GM21390 (cell line): ENCODE data around the gene NGRN.

ENCODE experiments used
- ATAC-seq: cut with Tn5 transposase; IDR thresholded peaks from one replicate; pipeline ENCODE4 v1.9.1; 2021; ENCODE audit not compliant: unreplicated experiment

Gene NGRN, protein sequence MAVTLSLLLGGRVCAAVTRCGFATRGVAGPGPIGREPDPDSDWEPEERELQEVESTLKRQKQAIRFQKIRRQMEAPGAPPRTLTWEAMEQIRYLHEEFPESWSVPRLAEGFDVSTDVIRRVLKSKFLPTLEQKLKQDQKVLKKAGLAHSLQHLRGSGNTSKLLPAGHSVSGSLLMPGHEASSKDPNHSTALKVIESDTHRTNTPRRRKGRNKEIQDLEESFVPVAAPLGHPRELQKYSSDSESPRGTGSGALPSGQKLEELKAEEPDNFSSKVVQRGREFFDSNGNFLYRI

DNA sequence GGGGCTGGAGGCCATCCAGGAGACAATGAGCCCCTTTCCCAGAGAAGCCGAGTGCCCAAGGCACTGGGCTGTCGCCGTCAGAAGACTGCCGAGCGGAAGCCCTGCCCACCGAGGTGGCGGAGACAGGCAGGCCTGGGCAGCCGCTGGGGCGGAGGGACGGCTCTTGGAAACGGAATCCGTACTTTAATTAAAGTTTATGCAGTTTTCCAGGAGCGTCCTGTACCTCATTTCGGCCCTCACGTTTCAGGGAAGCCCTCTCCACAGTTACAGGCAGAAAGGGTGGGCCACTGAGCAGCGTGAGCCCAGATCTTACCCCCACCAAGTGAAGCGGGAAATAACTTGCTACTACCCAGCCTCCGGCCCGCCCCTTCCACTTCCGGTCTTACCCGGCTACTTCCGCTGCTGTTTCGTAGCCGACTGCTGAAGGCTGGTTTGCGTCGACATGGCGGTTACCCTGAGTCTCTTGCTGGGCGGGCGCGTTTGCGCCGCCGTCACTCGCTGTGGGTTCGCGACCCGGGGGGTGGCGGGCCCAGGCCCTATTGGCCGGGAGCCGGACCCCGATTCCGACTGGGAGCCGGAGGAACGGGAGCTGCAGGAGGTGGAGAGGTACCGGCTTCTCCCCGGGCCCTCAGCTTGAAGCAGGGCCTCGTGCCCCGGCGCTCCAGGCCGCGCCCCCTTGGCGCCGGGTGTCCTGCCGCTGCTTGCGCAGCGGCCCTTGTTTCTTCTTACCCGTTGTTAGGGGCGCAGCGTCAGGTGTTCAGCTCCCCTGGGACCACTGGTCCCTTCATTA lies at the start of gene NGRN:
Gene NGRN (plus strand): TSS at position 402 of the 790 bp plus-strand sequence. CDS start 41 bp downstream, at position 443.
- ATAC-seq = peak; percentile 90

DNA sequence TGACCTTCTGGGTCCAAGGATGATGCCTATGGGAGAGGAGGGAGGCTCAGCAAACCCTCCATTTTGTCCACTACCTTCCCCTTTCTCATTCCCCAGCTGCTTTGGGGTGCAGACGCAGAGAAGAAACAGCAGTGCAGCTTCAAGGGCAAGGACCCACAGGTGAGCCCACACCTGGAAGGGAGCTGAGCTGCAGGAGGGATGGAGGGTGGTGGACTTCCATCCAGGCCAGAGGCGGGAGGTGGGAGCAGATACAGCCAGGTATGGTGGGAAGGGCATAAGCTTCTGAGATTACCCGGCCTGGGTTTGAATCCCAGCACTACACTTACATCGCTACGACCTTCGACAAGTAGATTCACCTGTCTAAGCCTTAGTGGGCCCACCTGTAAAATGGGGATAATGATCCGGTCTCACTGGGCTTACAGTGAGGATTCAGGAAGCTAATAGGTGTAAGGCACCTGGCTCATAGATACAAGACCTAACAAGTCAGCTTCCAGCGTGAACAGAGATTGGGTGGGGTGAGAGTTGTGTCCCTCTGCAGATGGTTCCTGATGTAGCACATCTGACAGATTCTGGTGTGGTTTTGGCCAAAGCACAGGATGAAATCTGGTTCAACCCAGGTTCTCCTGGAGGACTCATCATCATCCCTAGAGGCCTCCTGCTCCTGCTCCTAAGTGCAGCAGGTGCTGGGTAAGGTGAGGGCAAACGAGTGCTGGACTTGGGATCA lies 47.6 kb upstream of the NGRN start:
- no peak for ATAC-seq

DNA sequence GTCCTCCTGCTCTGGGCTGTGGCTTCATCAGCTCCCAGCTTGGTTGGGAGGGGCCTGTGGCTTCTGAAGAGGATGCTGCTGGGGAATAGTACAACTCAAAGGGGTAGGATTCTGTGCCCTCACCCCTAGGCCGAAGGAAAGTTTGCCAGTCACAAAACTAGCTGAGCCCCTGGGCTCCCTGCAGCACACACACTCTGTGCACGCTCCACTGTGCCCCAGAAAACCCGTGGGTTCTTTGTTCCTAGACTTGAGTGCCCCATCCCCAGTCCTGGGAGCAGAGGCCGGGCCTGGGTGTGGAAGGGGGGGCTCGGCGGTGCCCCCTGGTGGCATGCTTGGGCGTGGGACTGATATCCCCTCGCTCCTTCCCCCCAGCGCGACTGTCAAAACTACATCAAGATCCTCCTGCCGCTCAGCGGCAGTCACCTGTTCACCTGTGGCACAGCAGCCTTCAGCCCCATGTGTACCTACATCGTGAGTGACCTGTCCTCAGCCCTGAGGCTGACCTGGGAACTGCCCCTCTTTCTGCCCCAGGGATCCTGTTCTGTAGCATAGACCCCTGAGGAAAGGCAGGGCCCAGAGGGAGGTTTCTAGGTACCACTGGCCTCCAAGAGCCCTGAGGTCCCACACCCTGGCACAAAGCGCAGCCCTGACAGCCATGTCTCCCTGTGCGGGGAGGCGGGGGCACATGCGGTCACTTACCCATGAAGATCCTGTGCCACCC lies 45.9 kb upstream of the NGRN start:
- no peak for ATAC-seq

DNA sequence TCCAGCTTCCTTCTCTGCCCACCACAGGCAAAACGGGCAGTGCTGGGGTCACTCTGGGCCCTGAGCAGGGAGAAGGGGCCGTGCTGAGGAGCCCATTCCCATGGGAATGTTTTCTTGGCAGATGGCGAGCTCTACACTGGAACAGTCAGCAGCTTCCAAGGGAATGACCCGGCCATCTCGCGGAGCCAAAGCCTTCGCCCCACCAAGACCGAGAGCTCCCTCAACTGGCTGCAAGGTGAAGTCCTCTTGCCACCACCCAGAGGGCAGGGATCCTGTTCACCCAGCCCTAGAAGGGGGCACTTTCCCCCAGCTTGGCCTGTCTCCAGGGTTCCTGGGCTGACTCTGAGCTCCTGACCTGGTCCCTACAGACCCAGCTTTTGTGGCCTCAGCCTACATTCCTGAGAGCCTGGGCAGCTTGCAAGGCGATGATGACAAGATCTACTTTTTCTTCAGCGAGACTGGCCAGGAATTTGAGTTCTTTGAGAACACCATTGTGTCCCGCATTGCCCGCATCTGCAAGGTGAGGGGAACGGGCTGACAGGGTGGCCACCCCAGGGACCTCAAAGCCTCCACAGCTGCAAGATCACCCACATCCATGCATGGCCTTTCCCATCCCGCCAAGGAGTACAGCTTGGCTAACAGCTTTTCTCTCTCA lies 44.1 kb upstream of the NGRN start:
- ATAC-seq = no peak

DNA sequence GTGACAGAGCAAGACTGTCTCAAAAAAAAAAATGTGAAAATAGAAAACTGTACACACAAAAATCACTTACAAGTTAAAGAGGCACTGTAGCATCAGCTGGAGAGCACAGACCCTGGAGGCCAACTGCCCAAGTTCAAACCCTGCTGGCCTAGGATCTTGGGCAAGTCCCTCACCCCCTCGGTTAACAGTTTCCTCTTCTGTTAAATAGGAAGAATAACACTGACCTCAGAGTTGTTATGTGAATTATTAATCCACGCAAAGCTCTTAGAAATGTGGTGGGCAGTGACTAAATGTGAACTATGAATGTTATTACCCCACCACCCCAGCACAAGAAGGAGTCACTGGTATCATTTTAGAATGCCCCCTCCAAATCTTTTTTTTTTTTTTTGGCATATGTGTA lies 42.9 kb upstream of the NGRN start:
- no peak for ATAC-seq

DNA sequence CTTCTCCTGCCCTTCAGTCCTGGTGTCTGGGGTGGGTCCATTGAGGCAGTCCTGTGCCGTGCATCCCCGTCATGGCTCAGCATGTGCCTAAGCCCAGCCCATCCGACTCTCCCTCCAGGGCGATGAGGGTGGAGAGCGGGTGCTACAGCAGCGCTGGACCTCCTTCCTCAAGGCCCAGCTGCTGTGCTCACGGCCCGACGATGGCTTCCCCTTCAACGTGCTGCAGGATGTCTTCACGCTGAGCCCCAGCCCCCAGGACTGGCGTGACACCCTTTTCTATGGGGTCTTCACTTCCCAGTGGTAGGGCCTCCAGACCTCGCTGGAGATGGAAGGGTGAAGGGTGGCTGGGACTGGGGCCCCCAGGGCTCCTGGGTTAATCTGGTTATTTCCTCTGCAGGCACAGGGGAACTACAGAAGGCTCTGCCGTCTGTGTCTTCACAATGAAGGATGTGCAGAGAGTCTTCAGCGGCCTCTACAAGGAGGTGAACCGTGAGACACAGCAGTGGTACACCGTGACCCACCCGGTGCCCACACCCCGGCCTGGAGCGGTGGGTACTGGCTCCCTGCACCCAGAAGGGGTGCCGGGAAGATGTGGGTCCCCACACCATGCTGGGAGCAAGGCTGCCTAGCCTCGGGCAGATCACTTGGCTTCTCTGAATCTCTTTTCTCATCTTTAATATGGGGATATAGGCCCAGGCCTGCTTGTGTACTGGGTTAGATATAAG lies 41.9 kb upstream of the NGRN start:
- ATAC-seq = no peak

DNA sequence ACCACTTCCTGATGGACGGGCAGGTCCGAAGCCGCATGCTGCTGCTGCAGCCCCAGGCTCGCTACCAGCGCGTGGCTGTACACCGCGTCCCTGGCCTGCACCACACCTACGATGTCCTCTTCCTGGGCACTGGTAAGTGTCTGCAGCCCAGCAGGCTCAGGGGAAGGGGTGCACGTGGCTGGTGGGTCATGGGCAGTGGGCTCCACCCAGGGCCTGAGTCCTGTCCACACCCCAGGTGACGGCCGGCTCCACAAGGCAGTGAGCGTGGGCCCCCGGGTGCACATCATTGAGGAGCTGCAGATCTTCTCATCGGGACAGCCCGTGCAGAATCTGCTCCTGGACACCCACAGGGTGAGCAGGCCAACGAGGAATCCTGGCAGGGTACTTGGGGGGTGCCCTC lies 40.4 kb upstream of the NGRN start:
- no peak for ATAC-seq

DNA sequence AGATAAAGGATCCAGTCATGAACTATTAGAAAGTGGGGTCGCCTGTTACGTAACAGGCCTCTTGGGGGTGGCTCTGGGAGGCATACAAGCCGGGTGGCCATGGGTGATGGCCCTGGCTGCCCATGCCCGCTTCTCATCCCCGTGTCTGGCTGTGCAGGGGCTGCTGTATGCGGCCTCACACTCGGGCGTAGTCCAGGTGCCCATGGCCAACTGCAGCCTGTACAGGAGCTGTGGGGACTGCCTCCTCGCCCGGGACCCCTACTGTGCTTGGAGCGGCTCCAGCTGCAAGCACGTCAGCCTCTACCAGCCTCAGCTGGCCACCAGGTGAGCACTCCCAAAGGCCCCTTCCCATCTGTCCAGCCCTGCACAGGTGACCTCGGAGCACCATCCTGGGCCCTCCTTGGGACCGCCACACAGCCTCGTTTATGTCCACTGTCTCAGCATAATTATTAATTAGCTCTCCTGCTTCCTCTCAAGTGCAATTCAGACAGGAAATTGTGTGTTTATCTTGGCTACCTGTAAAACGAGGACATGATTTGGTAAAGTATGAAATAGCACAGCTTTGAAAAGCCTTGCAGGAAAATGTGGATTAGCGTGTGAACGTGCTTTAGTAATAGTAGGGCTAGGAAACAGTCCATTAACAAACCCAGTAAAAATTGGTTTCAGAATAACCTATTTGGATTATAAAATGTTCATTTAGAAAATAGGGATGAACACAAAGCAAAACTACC lies 39.8 kb upstream of the NGRN start:
- no peak for ATAC-seq

DNA sequence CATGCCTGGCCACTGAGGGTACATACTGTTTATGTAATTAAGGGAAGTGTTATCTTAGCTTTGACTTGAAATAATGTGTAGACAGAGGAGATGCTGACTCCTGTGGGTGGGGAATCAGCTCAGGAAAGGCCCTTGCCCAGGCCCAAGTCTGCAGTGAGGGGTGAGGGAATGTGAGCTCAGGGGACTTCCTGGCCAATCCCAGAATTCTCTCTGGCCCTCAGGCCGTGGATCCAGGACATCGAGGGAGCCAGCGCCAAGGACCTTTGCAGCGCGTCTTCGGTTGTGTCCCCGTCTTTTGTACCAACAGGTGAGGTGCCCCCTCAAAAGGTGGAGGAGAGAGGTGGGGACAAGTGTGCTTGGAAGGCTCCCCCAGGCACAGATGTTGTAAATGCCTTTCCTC lies 38.1 kb upstream of the NGRN start:
- ATAC-seq = no peak

DNA sequence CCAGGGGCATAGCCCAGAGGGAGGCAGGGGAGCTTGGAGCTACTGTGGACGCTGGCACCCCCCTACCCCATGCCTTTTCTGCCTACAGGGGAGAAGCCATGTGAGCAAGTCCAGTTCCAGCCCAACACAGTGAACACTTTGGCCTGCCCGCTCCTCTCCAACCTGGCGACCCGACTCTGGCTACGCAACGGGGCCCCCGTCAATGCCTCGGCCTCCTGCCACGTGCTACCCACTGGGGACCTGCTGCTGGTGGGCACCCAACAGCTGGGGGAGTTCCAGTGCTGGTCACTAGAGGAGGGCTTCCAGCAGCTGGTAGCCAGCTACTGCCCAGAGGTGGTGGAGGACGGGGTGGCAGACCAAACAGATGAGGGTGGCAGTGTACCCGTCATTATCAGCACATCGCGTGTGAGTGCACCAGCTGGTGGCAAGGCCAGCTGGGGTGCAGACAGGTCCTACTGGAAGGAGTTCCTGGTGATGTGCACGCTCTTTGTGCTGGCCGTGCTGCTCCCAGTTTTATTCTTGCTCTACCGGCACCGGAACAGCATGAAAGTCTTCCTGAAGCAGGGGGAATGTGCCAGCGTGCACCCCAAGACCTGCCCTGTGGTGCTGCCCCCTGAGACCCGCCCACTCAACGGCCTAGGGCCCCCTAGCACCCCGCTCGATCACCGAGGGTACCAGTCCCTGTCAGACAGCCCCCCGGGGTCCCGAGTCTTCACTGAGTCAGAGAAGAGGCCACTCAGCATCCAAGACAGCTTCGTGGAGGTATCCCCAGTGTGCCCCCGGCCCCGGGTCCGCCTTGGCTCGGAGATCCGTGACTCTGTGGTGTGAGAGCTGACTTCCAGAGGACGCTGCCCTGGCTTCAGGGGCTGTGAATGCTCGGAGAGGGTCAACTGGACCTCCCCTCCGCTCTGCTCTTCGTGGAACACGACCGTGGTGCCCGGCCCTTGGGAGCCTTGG lies 37.4 kb upstream of the NGRN start:
- ATAC-seq = no peak

DNA sequence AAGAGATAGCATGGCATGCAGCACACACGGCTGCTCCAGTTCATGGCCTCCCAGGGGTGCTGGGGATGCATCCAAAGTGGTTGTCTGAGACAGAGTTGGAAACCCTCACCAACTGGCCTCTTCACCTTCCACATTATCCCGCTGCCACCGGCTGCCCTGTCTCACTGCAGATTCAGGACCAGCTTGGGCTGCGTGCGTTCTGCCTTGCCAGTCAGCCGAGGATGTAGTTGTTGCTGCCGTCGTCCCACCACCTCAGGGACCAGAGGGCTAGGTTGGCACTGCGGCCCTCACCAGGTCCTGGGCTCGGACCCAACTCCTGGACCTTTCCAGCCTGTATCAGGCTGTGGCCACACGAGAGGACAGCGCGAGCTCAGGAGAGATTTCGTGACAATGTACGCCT lies 36.5 kb upstream of the NGRN start:
- ATAC-seq = no peak

DNA sequence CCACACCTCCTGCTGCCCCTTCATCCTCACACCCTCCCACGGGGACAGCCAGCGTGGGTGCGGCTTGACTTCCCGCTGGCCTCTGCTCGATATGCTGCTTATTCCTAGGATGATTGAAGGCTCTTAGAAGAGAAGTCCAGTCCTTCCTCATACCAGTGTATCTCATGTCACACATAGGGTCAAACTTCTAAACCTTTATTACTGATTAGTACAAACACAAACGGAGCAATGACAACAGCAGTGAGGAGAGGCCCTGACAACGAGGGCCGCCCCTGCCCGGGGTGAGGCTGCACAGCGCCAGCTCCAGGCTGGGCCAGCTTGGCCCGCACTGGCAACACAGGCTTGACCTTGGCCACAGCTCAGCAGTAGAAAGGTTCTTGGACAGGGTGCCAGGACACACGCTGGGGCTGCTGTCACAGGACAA lies 35.4 kb upstream of the NGRN start:
- ATAC-seq = no peak

DNA sequence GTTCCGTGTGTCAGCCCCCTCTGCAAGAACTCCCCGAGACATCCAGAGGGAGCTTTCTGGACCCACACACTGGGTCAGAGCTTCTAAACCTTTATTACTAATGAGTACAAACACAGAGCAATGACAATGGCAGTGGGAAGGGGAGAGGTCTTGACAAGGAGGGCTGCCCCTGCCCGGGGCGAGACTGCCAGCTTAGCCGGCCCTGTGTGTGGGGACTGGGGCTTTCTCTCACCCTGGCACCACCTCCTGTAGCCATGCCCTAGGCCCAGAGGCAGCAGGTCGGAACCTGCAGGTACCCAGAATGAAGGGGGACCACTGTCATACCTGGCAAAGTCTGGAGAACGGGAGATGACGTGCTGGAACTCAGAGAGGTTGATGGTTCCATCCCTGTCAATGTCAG lies 34.9 kb upstream of the NGRN start:
- no peak for ATAC-seq

DNA sequence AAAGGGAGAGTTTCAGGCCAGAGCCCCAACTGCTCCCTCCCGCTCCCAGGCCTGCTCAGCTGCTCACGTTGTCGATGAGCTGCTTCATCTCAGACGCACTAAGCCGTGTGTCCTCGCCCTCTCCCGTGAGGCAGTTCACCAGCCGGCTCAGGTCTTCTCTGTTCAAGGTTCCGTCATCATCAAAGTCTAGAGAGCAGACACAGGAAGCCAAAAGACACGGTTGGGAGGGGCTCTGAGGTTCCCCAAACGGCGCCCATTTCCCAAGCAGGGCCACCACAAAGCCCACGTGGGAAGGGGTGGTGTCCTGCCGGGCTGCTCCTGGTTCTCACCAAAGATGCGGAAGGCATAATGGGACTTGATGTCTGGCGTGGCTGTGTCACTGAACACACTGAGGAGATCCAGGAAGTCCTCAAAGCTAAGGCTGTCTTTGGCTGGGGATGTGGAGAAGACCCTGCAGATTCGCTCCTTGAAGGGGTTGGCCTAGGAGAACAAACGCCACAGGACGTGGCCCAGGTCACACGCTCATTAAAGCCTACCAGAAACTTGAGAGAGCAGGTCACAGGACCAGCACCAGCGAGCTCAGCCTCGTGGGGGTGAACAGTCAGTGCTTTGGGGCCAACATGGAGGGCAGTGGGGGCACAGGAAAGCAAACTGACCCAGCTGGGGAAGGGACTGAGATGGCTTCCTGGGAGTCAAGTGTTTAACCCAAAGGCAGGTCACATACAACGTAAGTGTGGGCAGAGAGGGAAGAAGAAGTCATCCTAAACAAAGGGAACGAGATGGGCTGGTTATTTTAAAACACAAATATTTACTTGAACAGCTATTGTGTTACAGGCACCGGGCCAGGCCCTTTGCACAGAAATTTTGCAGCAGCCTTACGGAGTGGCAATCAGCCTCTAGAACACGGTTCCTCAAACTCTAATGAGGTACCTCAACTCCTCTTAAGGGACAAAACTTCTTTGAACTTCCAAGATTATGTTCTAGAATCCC lies 34.1 kb upstream of the NGRN start:
- no peak for ATAC-seq

DNA sequence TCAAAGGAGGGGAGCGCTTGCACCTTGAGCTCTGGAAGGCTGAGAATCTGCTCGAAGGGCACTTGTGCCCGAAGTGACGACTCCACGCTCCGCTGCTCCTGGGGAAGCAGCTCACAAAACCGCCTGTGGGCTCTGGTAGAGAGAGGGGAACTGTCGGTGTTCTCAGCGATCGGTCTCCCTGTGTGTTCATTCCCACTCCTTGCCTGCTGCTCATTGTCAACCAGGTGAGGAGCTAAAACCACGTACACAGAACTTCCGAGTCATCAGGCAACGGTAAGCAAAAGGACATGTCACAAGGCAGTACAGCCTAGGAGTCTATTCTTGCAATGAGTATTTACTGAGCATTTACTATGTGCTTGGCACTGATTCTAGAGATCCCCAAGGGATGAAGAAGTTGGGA lies 33.3 kb upstream of the NGRN start:
- ATAC-seq = no peak

DNA sequence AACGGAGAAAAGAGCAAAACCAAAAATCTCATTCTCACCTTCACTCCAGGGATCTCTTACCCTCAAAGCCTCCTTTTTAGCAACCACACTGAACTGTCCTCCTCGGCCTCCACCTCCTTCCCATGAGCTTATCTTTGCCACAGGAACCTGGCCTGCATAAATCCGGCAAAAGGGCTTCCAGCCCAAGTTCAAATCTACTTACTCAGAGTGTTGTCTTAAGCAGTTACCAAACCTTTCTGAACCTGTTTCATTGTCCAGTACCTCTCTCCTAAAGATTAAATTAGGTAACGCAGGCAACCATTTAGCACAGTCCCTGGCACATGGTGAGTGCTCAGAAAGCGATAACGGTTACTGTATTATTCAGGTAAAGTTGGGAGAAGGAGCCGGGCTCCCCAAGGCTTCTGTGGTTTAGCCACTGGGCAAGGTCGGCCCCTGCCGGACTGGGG lies 32.5 kb upstream of the NGRN start:
- no peak for ATAC-seq
